ENCODE data around the gene IQSEC1. TPM values are rescaled to one million over a fixed set of nuclear protein-coding genes. Genes with fewer than 3 reads are reported as not detected.

The IQSEC1 gene
- total RNA-seq, 1 experiment from 2014 or later, result 13.5 TPM

- H3K27me3 ChIP-seq (ENCODE audit: control insufficient read depth, insufficient read depth, low read length), result no peaks in the 10 kb centered on the region
These were observed 15.8 kb downstream of the IQSEC1 start for GRCh38 chr3:13057282-13058040.

DNA sequence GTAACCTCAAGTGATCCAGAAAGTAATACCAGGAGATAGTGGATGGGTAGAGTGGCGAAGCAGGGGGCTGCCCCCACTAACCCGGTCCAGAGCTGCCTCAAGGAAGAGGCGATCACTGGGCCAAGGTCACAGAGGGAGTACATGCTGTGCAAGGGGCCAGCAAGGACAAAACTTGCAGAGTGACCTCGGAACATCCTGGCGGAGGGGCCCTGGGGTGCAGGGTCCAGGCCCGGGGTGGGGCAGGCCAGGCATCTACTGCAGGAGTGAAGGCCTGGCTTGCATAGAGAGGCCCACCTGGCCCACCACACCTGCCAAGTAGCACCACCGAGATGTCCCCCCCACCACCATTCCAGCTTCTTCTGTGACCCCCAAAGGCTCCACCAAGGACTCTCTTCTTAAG is 17.6 kb downstream of the IQSEC1 start:
- no peaks in the 10 kb centered on the region for H3K27me3 ChIP-seq (ENCODE audit: control insufficient read depth, insufficient read depth, low read length)
- H3K4me3 ChIP-seq (ENCODE audit: insufficient read depth, low read depth, low read length), result no peak overlapping the region
- H3K36me3 ChIP-seq (replicated peaks; ENCODE audit: control insufficient read depth, insufficient read depth, low read length), result no peaks in the 10 kb centered on the region
- no peak for DNase-seq

More at GRCh38 chr3:13057282-13058040, 15.8 kb downstream of the IQSEC1 start:
- H3K36me3 ChIP-seq (replicated peaks; ENCODE audit: control insufficient read depth, insufficient read depth, low read length), result no peaks in the 10 kb centered on the region
- no peak overlapping the region for H3K4me3 ChIP-seq (ENCODE audit: insufficient read depth, low read depth, low read length)
- no peak for DNase-seq

GRCh38 chr3:13054341-13055285 is 18.6 kb downstream of the IQSEC1 start:
- DNase-seq, result no peak
- Histone ChIP-seq H3K36me3 (replicated peaks; ENCODE audit: control insufficient read depth, insufficient read depth, low read length) (no peaks in the 10 kb centered on the region), H3K4me3 (ENCODE audit: insufficient read depth, low read depth, low read length) (no peak overlapping the region)

DNA sequence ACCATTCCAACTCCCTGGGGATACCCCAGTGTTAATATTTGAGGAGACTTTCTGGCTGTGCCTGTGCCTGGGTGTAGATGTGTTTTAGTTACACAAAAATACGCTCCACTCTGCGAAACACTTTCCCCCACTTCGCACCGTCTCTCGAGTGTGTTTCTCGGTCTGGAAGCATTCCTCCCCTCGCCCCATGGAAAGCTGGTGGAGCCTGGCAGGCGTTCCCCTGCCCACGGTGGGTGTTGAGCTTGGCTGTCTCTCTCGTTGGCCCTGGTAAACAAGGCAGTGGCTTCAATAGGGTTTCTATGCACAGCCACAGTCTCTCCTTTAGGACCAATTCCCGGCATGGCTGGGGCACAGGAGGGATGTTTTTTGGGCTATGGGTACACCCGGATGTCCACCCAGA is 19.3 kb downstream of the IQSEC1 start:
- H3K4me3 ChIP-seq (ENCODE audit: insufficient read depth, low read depth, low read length), result no peak overlapping the region
- H3K36me3 ChIP-seq (replicated peaks; ENCODE audit: control insufficient read depth, insufficient read depth, low read length), result no peaks in the 10 kb centered on the region
- no peak for DNase-seq
- no peaks in the 10 kb centered on the region for H3K27me3 ChIP-seq (ENCODE audit: control insufficient read depth, insufficient read depth, low read length)

More at GRCh38 chr3:13054341-13055285, 18.6 kb downstream of the IQSEC1 start:
- no peaks in the 10 kb centered on the region for H3K27me3 ChIP-seq (ENCODE audit: control insufficient read depth, insufficient read depth, low read length)

DNA sequence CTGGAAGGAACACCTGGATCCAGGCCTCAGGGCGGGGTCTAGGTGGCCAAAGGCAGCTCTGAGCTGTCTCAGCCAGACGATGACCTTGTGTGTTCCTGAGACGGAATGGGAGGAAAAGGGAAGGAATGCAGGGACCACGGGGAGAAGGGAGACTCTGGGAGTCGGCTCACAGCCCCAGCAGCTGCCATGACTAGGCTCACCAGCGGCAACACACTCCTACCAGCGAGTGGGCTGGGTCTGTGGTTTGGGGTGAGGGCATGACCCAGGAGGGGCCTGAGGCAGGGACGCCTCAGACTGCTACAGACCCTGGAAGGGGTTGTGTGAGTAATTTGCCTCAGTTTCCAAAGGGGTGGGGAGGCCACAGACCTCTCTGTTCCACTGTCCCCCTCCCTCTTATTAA is 19.8 kb downstream of the IQSEC1 start:
- Histone ChIP-seq H3K27me3 (ENCODE audit: control insufficient read depth, insufficient read depth, low read length) (no peaks in the 10 kb centered on the region), H3K36me3 (replicated peaks; ENCODE audit: control insufficient read depth, insufficient read depth, low read length) (no peaks in the 10 kb centered on the region), H3K4me3 (ENCODE audit: insufficient read depth, low read depth, low read length) (no peak overlapping the region)
- DNase-seq, result no peak

DNA sequence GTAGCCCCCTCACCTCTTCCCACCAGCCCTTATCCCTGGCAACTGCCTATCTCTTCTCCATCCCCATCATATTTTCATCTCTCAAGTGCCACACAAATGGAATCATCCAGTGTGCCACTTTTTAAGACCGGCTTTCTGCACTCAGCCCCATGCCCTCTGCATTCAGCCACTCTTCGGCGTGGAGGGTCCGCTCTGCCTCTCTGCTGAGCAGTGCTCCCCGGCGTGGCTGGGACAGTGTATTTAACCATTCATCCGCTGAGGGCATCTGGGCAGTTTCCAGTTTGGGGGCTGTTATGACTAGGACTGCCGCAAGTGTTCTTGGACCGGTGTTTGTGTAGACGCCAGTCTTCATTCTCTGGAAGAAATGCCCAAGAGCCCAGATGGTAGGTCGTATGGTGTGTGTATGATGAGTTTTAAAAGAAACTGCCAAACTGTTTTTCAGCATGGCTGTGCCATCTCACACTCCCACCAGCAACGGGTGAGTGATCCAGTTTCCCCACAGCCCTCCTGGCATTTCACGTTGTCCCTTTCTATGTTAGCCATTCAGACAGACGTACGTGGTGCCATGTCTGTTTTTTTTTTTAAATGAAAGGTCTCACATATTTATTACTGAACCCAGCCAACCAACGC is 20.9 kb downstream of the IQSEC1 start:
- H3K4me3 ChIP-seq (ENCODE audit: insufficient read depth, low read depth, low read length), result no peak overlapping the region
- no peak for DNase-seq
- no peaks in the 10 kb centered on the region for H3K27me3 ChIP-seq (ENCODE audit: control insufficient read depth, insufficient read depth, low read length)
- no peaks in the 10 kb centered on the region for H3K36me3 ChIP-seq (replicated peaks; ENCODE audit: control insufficient read depth, insufficient read depth, low read length)

GRCh38 chr3:13051581-13051980 is 21.6 kb downstream of the IQSEC1 start:
- no peak overlapping the region for H3K4me3 ChIP-seq (ENCODE audit: insufficient read depth, low read depth, low read length)
- DNase-seq, result no peak
- H3K27me3 ChIP-seq (ENCODE audit: control insufficient read depth, insufficient read depth, low read length), result no peaks in the 10 kb centered on the region
- no peaks in the 10 kb centered on the region for H3K36me3 ChIP-seq (replicated peaks; ENCODE audit: control insufficient read depth, insufficient read depth, low read length)

DNA sequence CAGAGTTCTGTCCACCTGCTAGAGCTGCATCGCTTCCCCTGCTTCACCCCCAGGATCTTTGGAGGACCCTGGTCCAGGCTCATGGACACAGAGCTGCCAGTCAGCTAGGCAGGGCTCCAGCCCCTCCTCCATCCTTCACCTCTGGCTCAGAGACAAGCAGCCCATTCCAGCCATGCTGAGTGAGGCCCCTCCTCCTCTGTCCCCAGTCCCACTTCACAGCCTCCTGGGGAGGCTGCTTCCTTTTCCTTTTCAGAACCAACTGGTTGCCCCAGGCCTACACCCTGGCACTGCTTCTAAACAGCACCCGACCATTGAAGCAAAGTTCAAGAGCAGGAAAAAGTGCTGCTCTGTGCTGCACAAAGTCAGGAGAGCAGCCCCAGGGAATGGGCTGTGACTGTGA is 22.2 kb downstream of the IQSEC1 start:
- Histone ChIP-seq H3K27me3 (ENCODE audit: control insufficient read depth, insufficient read depth, low read length) (no peaks in the 10 kb centered on the region), H3K36me3 (replicated peaks; ENCODE audit: control insufficient read depth, insufficient read depth, low read length) (no peaks in the 10 kb centered on the region), H3K4me3 (ENCODE audit: insufficient read depth, low read depth, low read length) (no peak overlapping the region)
- DNase-seq, result peak; percentile 90

GRCh38 chr3:13050446-13050845 is 22.8 kb downstream of the IQSEC1 start:
- DNase-seq, result no peak
- Histone ChIP-seq H3K36me3 (replicated peaks; ENCODE audit: control insufficient read depth, insufficient read depth, low read length) (no peaks in the 10 kb centered on the region), H3K27me3 (ENCODE audit: control insufficient read depth, insufficient read depth, low read length) (no peaks in the 10 kb centered on the region), H3K4me3 (ENCODE audit: insufficient read depth, low read depth, low read length) (no peak overlapping the region)

DNA sequence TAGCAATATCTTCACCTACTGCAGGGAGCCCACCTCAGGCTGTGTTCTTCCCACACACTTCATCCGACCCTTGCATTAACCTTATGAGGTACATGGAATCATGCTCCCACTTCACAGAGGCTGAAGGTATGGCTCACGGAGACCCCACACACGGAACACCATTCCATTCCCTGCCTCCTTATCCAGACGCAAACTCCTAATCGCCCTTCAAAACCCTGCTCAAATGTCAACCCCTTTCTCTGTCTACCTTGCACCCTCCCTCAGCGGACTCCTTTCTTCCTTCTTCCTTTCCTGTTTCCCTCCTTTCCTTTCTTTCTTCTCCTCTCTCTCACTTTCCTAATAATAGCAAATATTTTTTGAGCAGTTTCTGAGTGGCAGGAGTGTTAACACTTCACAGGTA is 23.8 kb downstream of the IQSEC1 start:
- no peaks in the 10 kb centered on the region for H3K36me3 ChIP-seq (replicated peaks; ENCODE audit: control insufficient read depth, insufficient read depth, low read length)
- DNase-seq, result no peak
- no peak overlapping the region for H3K4me3 ChIP-seq (ENCODE audit: insufficient read depth, low read depth, low read length)
- no peaks in the 10 kb centered on the region for H3K27me3 ChIP-seq (ENCODE audit: control insufficient read depth, insufficient read depth, low read length)

GRCh38 chr3:13047296-13048165 is 25.7 kb downstream of the IQSEC1 start:
- H3K4me3 ChIP-seq (ENCODE audit: insufficient read depth, low read depth, low read length), result no peak overlapping the region
- no peaks in the 10 kb centered on the region for H3K36me3 ChIP-seq (replicated peaks; ENCODE audit: control insufficient read depth, insufficient read depth, low read length)
- H3K27me3 ChIP-seq (ENCODE audit: control insufficient read depth, insufficient read depth, low read length), result no peaks in the 10 kb centered on the region
- no peak for DNase-seq

DNA sequence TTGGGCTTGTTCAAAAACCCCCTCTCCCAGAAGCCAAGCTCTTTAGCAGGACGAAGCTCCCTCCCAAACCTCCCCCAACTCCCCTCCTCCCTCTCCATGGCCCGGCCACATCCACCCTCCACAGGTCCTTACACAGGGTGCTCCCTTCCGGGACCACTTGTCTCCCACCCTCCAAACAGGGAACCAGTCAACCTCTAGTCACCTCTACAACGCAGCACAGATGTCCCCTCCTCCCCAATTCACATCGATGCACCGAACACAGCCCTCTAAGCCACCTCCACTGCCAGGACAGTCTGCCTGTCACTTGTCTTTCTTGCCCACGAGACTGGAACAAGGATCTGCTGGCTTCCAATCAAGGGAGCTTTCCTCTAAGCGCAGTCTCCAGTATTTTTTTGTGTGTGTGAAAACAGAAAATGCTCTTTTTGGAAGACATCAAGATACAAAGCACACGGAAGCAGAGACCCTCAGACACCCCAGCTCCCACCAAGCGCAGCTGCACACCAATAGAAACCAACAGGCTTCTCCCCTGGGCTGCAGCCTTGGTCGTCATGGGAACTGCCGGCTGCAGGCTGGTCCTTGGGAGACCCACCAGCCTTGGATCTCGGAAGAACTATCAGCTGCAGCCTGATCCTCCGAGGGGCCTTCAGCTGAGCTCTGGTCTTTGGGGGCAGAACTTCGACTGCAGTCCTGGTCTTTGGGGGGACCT is 26.5 kb downstream of the IQSEC1 start:
- H3K36me3 ChIP-seq (replicated peaks; ENCODE audit: control insufficient read depth, insufficient read depth, low read length), result no peaks in the 10 kb centered on the region
- no peak overlapping the region for H3K4me3 ChIP-seq (ENCODE audit: insufficient read depth, low read depth, low read length)
- no peak for DNase-seq
- H3K27me3 ChIP-seq (ENCODE audit: control insufficient read depth, insufficient read depth, low read length), result no peaks in the 10 kb centered on the region

GRCh38 chr3:13045904-13046568 is 27.2 kb downstream of the IQSEC1 start:
- no peak overlapping the region for H3K4me3 ChIP-seq (ENCODE audit: insufficient read depth, low read depth, low read length)

More at GRCh38 chr3:13045904-13046568, 27.2 kb downstream of the IQSEC1 start:
- no peaks in the 10 kb centered on the region for H3K36me3 ChIP-seq (replicated peaks; ENCODE audit: control insufficient read depth, insufficient read depth, low read length)
- no peak for DNase-seq
- no peaks in the 10 kb centered on the region for H3K27me3 ChIP-seq (ENCODE audit: control insufficient read depth, insufficient read depth, low read length)
